ENCODE data around the gene CENPL. TPM values are rescaled to one million over a fixed set of nuclear protein-coding genes. Genes with fewer than 3 reads are reported as not detected.
A peak's percentile ranks its signal among the peaks of the same experiment; 100 is the strongest.

CENPL gene
- total and polyA plus RNA-seq, 9 of the 15 experiments (the other 6 are each of a cell fraction or from before 2014, with no cell fraction given) = 33.0 to 52.7 (median 39.7) TPM

DNA sequence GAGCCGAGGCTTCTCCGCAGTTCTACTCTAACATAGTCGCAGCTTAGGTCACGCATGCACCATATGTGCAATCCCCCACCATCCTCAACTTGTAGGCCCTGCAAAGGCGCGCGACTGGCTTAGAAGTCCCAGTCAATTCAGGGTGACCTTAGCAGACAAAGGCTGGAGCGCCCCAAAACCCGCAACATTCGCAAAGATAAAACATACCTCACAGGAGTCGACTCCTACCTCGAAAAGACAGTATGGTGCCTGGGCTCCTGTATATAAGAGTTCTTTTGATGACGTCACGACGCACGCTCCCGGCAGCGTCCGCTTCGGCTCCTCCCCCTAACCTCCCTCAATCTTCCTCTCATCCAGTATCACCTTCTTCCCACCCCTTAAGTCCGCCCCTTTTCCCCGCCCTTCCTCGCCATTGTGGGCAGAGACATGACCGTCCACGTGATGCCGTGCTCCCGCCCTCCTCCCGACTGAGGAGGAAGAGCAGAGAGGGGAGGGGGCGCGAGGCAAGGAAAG lies 43.1 kb upstream of the CENPL start, which contains the start of gene GAS5 (continued):
- TF ChIP-seq ZNF174 (CRISPR knock-in tag; IDR thresholded peaks at IDR 0.05) = 0 out of 2 replicates have a peak, but pooled peaks have one; percentile 56
- TF ChIP-seq ZSCAN29 (IDR thresholded peaks at IDR 0.05) = peak; percentile 55
- TF ChIP-seq ETV1 (tag; conservative IDR thresholded peaks at IDR 0.05; ENCODE audit: low read depth) = no peak; the same call in 1 of the 2 replicates
- no peak for TF ChIP-seq ETV6 (IDR thresholded peaks at IDR 0.05; ENCODE audit: borderline replicate concordance in 1 of 2, low read depth in 2 of 2, low read length in 1 of 2)
- TF ChIP-seq ETV6 (CRISPR knock-in tag; IDR thresholded peaks at IDR 0.05; ENCODE audit: borderline replicate concordance) = no peak
- 0 out of 2 replicates have a peak, but pooled peaks have one; percentile 30 for TF ChIP-seq KDM2B (CRISPR knock-in tag; IDR thresholded peaks at IDR 0.05)
- peak; percentile 49 for TF ChIP-seq HNRNPLL (IDR thresholded peaks at IDR 0.05; ENCODE audit: low read depth, low read length, poor library complexity, severe bottlenecking)
- TF ChIP-seq, protein P1, sequence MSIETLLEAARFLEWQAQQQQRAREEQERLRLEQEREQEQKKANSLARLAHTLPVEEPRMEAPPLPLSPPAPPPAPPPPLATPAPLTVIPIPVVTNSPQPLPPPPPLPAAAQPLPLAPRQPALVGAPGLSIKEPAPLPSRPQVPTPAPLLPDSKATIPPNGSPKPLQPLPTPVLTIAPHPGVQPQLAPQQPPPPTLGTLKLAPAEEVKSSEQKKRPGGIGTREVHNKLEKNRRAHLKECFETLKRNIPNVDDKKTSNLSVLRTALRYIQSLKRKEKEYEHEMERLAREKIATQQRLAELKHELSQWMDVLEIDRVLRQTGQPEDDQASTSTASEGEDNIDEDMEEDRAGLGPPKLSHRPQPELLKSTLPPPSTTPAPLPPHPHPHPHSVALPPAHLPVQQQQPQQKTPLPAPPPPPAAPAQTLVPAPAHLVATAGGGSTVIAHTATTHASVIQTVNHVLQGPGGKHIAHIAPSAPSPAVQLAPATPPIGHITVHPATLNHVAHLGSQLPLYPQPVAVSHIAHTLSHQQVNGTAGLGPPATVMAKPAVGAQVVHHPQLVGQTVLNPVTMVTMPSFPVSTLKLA (conservative IDR thresholded peaks at IDR 0.05) = peak; percentile 87 to 92
- TF ChIP-seq, protein P2, sequence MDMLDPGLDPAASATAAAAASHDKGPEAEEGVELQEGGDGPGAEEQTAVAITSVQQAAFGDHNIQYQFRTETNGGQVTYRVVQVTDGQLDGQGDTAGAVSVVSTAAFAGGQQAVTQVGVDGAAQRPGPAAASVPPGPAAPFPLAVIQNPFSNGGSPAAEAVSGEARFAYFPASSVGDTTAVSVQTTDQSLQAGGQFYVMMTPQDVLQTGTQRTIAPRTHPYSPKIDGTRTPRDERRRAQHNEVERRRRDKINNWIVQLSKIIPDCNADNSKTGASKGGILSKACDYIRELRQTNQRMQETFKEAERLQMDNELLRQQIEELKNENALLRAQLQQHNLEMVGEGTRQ (CRISPR knock-in tag; IDR thresholded peaks at IDR 0.05) = peak; percentile 96
- TF ChIP-seq NR2C1 (IDR thresholded peaks at IDR 0.05) = no peak
- no peak for TF ChIP-seq NR2C1 (tag; IDR thresholded peaks at IDR 0.05)
- no peak for TF ChIP-seq KDM1A (IDR thresholded peaks at IDR 0.05)
- TF ChIP-seq, protein P3, sequence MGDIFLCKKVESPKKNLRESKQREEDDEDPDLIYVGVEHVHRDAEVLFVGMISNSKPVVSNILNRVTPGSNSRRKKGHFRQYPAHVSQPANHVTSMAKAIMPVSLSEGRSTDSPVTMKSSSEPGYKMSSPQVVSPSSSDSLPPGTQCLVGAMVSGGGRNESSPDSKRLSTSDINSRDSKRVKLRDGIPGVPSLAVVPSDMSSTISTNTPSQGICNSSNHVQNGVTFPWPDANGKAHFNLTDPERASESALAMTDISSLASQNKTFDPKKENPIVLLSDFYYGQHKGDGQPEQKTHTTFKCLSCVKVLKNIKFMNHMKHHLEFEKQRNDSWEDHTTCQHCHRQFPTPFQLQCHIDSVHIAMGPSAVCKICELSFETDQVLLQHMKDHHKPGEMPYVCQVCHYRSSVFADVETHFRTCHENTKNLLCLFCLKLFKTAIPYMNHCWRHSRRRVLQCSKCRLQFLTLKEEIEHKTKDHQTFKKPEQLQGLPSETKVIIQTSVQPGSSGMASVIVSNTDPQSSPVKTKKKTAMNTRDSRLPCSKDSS (IDR thresholded peaks at IDR 0.05; ENCODE audit: low read depth, partially characterized antibody) = no peak
- no peak for TF ChIP-seq CBX8 (IDR thresholded peaks at IDR 0.05; ENCODE audit: borderline replicate concordance, extremely low read depth, low read depth, low read length, poor library complexity, severe bottlenecking)
- no peak for TF ChIP-seq ZNF57 (CRISPR knock-in tag; IDR thresholded peaks at IDR 0.05)
- TF ChIP-seq, protein P4, sequence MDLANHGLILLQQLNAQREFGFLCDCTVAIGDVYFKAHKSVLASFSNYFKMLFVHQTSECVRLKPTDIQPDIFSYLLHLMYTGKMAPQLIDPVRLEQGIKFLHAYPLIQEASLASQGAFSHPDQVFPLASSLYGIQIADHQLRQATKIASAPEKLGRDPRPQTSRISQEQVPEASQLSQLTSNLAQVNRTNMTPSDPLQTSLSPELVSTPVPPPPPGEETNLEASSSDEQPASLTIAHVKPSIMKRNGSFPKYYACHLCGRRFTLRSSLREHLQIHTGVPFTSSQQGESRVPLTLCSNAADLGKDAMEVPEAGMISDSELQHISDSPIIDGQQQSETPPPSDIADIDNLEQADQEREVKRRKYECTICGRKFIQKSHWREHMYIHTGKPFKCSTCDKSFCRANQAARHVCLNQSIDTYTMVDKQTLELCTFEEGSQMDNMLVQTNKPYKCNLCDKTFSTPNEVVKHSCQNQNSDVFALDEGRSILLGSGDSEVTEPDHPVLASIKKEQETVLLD (IDR thresholded peaks at IDR 0.05) = peak; percentile 92
